IMR-90 (cell line): ENCODE data around the gene LUC7L2. TPM values are rescaled to one million over a fixed set of nuclear protein-coding genes. Genes with fewer than 3 reads are reported as not detected.
"Not testable (repeated sequence)": the region's sequence is repeated elsewhere in the genome, so short reads cannot be mapped to it uniquely, and the experiment has no call there.

Source experiments
- ATAC-seq: fragments of 200-7000 bp; cut with Tn5 transposase; 2 replicates; pipeline ENCODE4 v1.9.1; 2020; ENCODE audit warnings: low read depth, mild to moderate bottlenecking, moderate library complexity
- BruUV-seq: library from RNA; stranded (reverse); fragments of 400-500 nt; replicated peaks from 2 replicates; lab custom pipeline; 2021; lab: Mats Ljungman, UMichigan
- CTCF ChIA-PET: fragments of 300-600 bp; formaldehyde crosslinking; extraction: SDS; loops from one replicate; lab custom pipeline; 2021; ENCODE audit warnings: antibody characterized with exemption; lab: Yijun Ruan, JAX
- POLR2A ChIA-PET: fragments of 300-600 bp; sonication (Branson Sonifier 250); formaldehyde crosslinking; loops from one replicate; lab custom pipeline; 2022; ENCODE audit warnings: antibody characterized with exemption; ENCODE audit not compliant: unreplicated experiment; lab: Charles Lee
- DNase-seq: peaks from one replicate; pipeline ENCODE4 v3.0.0; 2013
- H2AFZ ChIP-seq: replicated peaks from 2 replicates; pipeline ENCODE3; 2013; ENCODE audit warnings: low read length, mild to moderate bottlenecking; ENCODE audit not compliant: poor library complexity
- H2AK5ac ChIP-seq: 2 replicates; pipeline ENCODE4 v1.6.1; 2013; ENCODE audit warnings: low read depth, low read length, inconsistent platforms
- H2AK9ac ChIP-seq: replicated peaks from 2 replicates; pipeline ENCODE3; 2013; ENCODE audit warnings: mild to moderate bottlenecking, low read depth, low read length, moderate library complexity; ENCODE audit not compliant: poor library complexity
- H2BK120ac ChIP-seq: 2 replicates; pipeline ENCODE4 v1.6.1; 2013; ENCODE audit warnings: low read depth, low read length, inconsistent platforms
- H2BK15ac ChIP-seq: 3 replicates; pipeline ENCODE4 v1.6.1; 2013; ENCODE audit warnings: low read depth, low read length, inconsistent platforms
- H2BK20ac ChIP-seq: 2 replicates; pipeline ENCODE4 v1.6.1; 2013; ENCODE audit warnings: low read depth, mild to moderate bottlenecking, inconsistent platforms, low read length, moderate library complexity
- H2BK5ac ChIP-seq: 2 replicates; pipeline ENCODE4 v1.6.1; 2013; ENCODE audit warnings: mild to moderate bottlenecking, low read depth, low read length, inconsistent platforms; ENCODE audit not compliant: poor library complexity, severe bottlenecking
- H3K14ac ChIP-seq: replicated peaks from 2 replicates; pipeline ENCODE4 v1.6.1; 2013; ENCODE audit warnings: low read depth, low read length, inconsistent platforms
- H3K18ac ChIP-seq: 2 replicates; pipeline ENCODE4 v1.6.1; 2013; ENCODE audit warnings: low read depth, low read length, control low read depth
- H3K23ac ChIP-seq: 2 replicates; pipeline ENCODE4 v1.6.1; 2013; ENCODE audit warnings: low read depth, low read length, inconsistent platforms
- H3K27ac ChIP-seq: 2 replicates; pipeline ENCODE4 v1.5.1; 2013; ENCODE audit warnings: mild to moderate bottlenecking, control low read depth, low read length; ENCODE audit not compliant: insufficient read depth
- H3K27me3 ChIP-seq: 2 replicates; pipeline ENCODE4 v1.6.1; 2013; ENCODE audit warnings: low read length; ENCODE audit not compliant: control insufficient read depth, insufficient read depth
- H3K36me3 ChIP-seq: 2 replicates; pipeline ENCODE4 v1.6.1; 2013; ENCODE audit warnings: low read length, mixed read lengths; ENCODE audit not compliant: control insufficient read depth, insufficient read depth
- H3K4ac ChIP-seq: 2 replicates; pipeline ENCODE4 v1.6.1; 2013; ENCODE audit warnings: low read depth, low read length, inconsistent platforms
- H3K4me1 ChIP-seq: 2 replicates; pipeline ENCODE4 v1.6.1; 2013; ENCODE audit warnings: low read length, mixed read lengths; ENCODE audit not compliant: control insufficient read depth, insufficient read depth
- H3K4me2 ChIP-seq: 2 replicates; pipeline ENCODE4 v1.6.1; 2013; ENCODE audit warnings: low read depth, mild to moderate bottlenecking, control low read depth, low read length, moderate library complexity
- H3K4me3 ChIP-seq: 2 replicates; pipeline ENCODE4 v1.5.1; 2013; ENCODE audit warnings: low read depth, mild to moderate bottlenecking, control low read depth, low read length, moderate library complexity; ENCODE audit not compliant: insufficient read depth
- H3K56ac ChIP-seq: 2 replicates; pipeline ENCODE4 v1.6.1; 2013; ENCODE audit warnings: low read length, inconsistent platforms; ENCODE audit not compliant: insufficient read depth; ENCODE audit errors: extremely low read depth
- H3K79me1 ChIP-seq, 2 experiments: 2 replicates each; pipeline ENCODE4 v1.6.1; 2013; ENCODE audit warnings: low read length in 2 of 2, inconsistent platforms in 1 of 2, low read depth in 1 of 2
- H3K9ac ChIP-seq: 2 replicates; pipeline ENCODE4 v1.6.1; 2013; ENCODE audit warnings: low read depth, low read length, control low read depth
- H3K9me1 ChIP-seq: 2 replicates; pipeline ENCODE4 v1.6.1; 2013; ENCODE audit warnings: low read length, inconsistent platforms; ENCODE audit not compliant: insufficient read depth
- H3K9me3 ChIP-seq: 2 replicates; pipeline ENCODE4 v1.6.1; 2013; ENCODE audit warnings: low read length; ENCODE audit not compliant: control insufficient read depth, insufficient read depth
- H4K20me1 ChIP-seq: 2 replicates; pipeline ENCODE4 v1.6.1; 2013; ENCODE audit warnings: low read length, inconsistent platforms; ENCODE audit not compliant: insufficient read depth
- H4K5ac ChIP-seq: 2 replicates; pipeline ENCODE4 v1.6.1; 2013; ENCODE audit warnings: mild to moderate bottlenecking, low read depth, low read length, control low read depth
- H4K8ac ChIP-seq, 2 experiments: 2 replicates each; pipeline ENCODE4 v1.6.1; 2013; ENCODE audit warnings: low read depth in 2 of 2, low read length in 2 of 2, control low read depth in 1 of 2, inconsistent platforms in 1 of 2
- H4K91ac ChIP-seq: 2 replicates; pipeline ENCODE4 v1.6.1; 2013; ENCODE audit warnings: low read depth, low read length, inconsistent platforms; ENCODE audit not compliant: insufficient read depth
- WGBS, 2 experiments: methylation state at CpG; one replicate each; pipeline versions ENCODE4 v1.1.5 to v1.1.7; 2013; ENCODE audit warnings: missing lambda C conversion rate in 2 of 2; ENCODE audit not compliant: insufficient read length in 1 of 2; ENCODE audit errors: extremely low coverage in 2 of 2; 5-methylcytosine and 5-hydroxymethylcytosine counted together
- dilution Hi-C: fragments of 300-500 bp; cut with HindIII; formaldehyde crosslinking; loops from one replicate; pipeline ENCODE4 v1.14.3; 2018; ENCODE audit warnings: low sequenced_read_pairs; ENCODE audit not compliant: unreplicated experiment
- in situ Hi-C: fragments of 300-500 bp; cut with MboI; formaldehyde crosslinking; loops from 3 replicates; pipeline ENCODE4 v1.14.3; 2019; ENCODE audit warnings: low sequenced_read_pairs, inconsistent platforms, mixed read lengths
- intact Hi-C: fragments of 100-400 bp; cut with micrococcal nuclease; formaldehyde crosslinking; loops from 2 replicates; pipeline ENCODE4 v1.10.0; 2022
- polyA plus RNA-seq, 3 experiments: library from polyadenylated mRNA; depleted of rRNA; stranded (reverse); fragments of >200 nt; gene quantifications; 2 replicates each; pipeline ENCODE4 v1.2.3, GENCODE V29; 2012; ENCODE audit warnings: low replicate concordance in 1 of 3
- total RNA-seq: library from RNA; depleted of rRNA; stranded (reverse); fragments of >200 nt; gene quantifications from 2 replicates; pipeline ENCODE4 v1.2.3, GENCODE V29; 2012

Gene LUC7L2
- total and polyA plus RNA-seq, 2 of the 4 experiments (the other 2 are of a cell fraction): 14.9 to 31.8 TPM

- H2BK120ac ChIP-seq, intact Hi-C loops, H4K8ac ChIP-seq, H3K27ac ChIP-seq, DNase-seq, H2AK9ac ChIP-seq, H4K5ac ChIP-seq, H2AFZ ChIP-seq, H3K18ac ChIP-seq, dilution Hi-C loops, H3K36me3 ChIP-seq, H3K4ac ChIP-seq, H2AK5ac ChIP-seq, H3K9me1 ChIP-seq, H2BK20ac ChIP-seq, H3K56ac ChIP-seq, ATAC-seq, H3K14ac ChIP-seq, H2BK5ac ChIP-seq, BruUV-seq, H3K4me3 ChIP-seq, H3K79me1 ChIP-seq, H3K23ac ChIP-seq, H4K20me1 ChIP-seq, in situ Hi-C loops, H4K91ac ChIP-seq, H3K9ac ChIP-seq, POLR2A ChIA-PET, H2BK15ac ChIP-seq, CTCF ChIA-PET, H3K4me1 ChIP-seq, H3K4me2 ChIP-seq: not testable (repeated sequence)
- H3K27me3 ChIP-seq: peaks cover 25% of the 10 kb centered on the region
- 77% methylated on average over 4 of the region's 12 CpGs; no CpG with 5 or more reads in 1 of the 2 experiments for WGBS, 2 experiments
- H3K9me3 ChIP-seq: peaks cover 11% of the 10 kb centered on the region
Observed at GRCh38 chr7:139463421-139463820, 103.7 kb downstream of the LUC7L2 start.

- H3K14ac ChIP-seq, H2AK9ac ChIP-seq, H4K5ac ChIP-seq, H3K23ac ChIP-seq, H2AFZ ChIP-seq, H3K4me3 ChIP-seq, H3K27ac ChIP-seq, BruUV-seq, H3K18ac ChIP-seq, CTCF ChIA-PET, H3K9ac ChIP-seq, H4K20me1 ChIP-seq, H3K56ac ChIP-seq, POLR2A ChIA-PET, intact Hi-C loops, ATAC-seq, H3K36me3 ChIP-seq, H4K91ac ChIP-seq, H2AK5ac ChIP-seq, H2BK20ac ChIP-seq, H2BK15ac ChIP-seq, H3K4me1 ChIP-seq, H3K79me1 ChIP-seq, H3K4me2 ChIP-seq, H2BK120ac ChIP-seq, dilution Hi-C loops, in situ Hi-C loops, H2BK5ac ChIP-seq, DNase-seq, H3K9me1 ChIP-seq, H4K8ac ChIP-seq, H3K4ac ChIP-seq: not testable (repeated sequence)
- WGBS, 2 experiments: 82% methylated on average over 3 of the region's 4 CpGs; no CpG with 5 or more reads in 1 of the 2 experiments
- H3K27me3 ChIP-seq: peaks cover 29% of the 10 kb centered on the region
- peaks cover 11% of the 10 kb centered on the region for H3K9me3 ChIP-seq
Observed at GRCh38 chr7:139464511-139464910, 104.8 kb downstream of the LUC7L2 start.
